Neutrophil (primary cell): ENCODE measurements around the gene NMS.

Experiments used
- H3K27ac ChIP-seq: fragments of 200-600 bp; sonication (generic); 2 replicates; pipeline ENCODE4 v1.5.1; 2016; ENCODE audit warnings: mild to moderate bottlenecking, moderate library complexity
- H3K27me3 ChIP-seq: fragments of 200-600 bp; sonication (generic); 2 replicates; pipeline ENCODE4 v1.6.0; 2016; ENCODE audit warnings: mild to moderate bottlenecking
- H3K36me3 ChIP-seq: fragments of 200-600 bp; sonication (generic); 2 replicates; pipeline ENCODE4 v1.5.1; 2017
- H3K4me1 ChIP-seq, 2 experiments: fragments of 200-600 bp in 1 of 2; sonication (generic) in 1 of 2; 1 replicate in 1 of 2; 2 replicates in 1 of 2; pipeline versions ENCODE4 v1.5.1 to v1.6.1; 2013 to 2016; ENCODE audit warnings: low read depth in 1 of 2, low read length in 1 of 2, mild to moderate bottlenecking in 1 of 2, moderate library complexity in 1 of 2; ENCODE audit not compliant: control insufficient read depth in 1 of 2, insufficient read depth in 1 of 2
- H3K4me3 ChIP-seq, 2 experiments: fragments of 200-600 bp in 1 of 2; sonication (generic) in 1 of 2; 1 replicate in 1 of 2; 2 replicates in 1 of 2; pipeline ENCODE4 v1.5.1; 2013 to 2016; ENCODE audit warnings: low read depth in 1 of 2, low read length in 1 of 2, mild to moderate bottlenecking in 1 of 2, moderate library complexity in 1 of 2
- H3K9me3 ChIP-seq: fragments of 200-600 bp; sonication (generic); 2 replicates; pipeline ENCODE4 v1.5.1; 2016
- CTCF ChIP-seq: fragments of 200-600 bp; sonication (generic); IDR thresholded peaks from 2 replicates; pipeline ENCODE4 v1.5.1; 2016; ENCODE audit warnings: antibody characterized with exemption

The NMS gene

DNA sequence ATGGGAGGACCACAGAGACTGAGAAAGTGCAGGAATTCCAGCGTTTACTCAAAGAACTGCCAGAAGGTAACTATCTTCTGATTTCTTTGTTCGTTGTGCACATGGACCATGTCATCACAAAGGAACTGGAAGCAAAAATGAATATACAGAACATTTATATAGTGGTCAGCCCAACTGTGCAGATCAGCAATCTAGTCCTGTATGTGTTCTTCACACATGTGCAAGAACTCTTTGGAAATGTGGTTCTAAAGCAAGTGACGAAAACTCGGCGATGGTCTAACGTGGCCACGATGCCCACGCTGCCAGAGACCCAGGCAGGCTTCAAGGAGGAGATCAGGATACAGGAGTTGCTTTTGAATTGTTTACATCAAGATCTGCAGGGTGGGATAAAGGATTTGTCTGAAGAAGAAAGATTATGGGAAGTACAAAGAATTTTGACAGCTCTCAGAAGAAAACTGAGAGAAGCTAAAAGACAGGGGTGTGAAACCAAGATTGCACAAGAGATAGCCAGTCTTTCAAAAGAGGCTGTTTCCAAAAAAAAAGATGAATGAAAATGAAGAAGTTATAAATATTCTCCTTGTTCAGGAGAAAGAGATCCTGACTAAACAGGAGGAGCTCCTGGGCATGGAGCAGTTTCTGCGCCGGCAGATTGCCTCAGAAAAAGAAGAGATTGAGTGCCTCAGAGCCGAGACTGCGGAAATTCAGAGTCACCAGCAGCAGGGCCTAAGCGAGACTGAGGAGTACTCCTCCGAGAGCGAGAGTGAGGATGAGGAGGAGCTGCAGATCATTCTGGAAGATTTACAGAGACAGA is 44.5 kb upstream of the NMS start:
- no peak for TF ChIP-seq CTCF
- Histone ChIP-seq H3K9me3 (no peaks in the 10 kb centered on the region), H3K4me3 (no peak overlapping the region), H3K36me3 (no peaks in the 10 kb centered on the region), H3K4me1 (peaks cover 0 to 7% of the 10 kb centered on the region in 2 experiments), H3K27ac (no peak overlapping the region), H3K27me3 (peaks cover 48% of the 10 kb centered on the region)

GRCh38 chr2:100426384-100426720 is 43.9 kb upstream of the NMS start:
- no peak for TF ChIP-seq CTCF
- H3K4me3 ChIP-seq: no peak overlapping the region
- peaks cover 0 to 7% of the 10 kb centered on the region in 2 experiments for H3K4me1 ChIP-seq
- no peak overlapping the region for H3K27ac ChIP-seq
- H3K27me3 ChIP-seq: peaks cover 42% of the 10 kb centered on the region
- no peaks in the 10 kb centered on the region for H3K36me3 ChIP-seq
- no peaks in the 10 kb centered on the region for H3K9me3 ChIP-seq

DNA sequence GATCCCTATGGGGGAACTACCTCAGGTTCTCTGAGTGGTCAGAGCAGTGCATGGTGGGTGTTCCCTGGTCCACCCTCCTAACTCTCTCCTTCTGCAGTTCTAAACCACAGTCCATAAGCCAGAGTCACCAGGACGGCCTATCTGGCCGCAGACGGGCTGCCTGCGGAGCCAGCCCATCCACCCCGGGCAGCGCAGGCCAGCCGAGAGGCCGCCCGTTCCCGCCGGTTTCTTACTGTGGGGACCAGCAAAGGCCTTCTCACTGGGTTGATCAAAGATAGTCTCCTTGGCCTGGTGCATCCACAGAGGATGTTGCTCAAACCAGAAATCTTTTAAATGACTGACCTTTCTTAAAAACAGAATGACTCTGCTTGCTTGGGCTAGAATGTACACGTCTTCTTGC is 43.2 kb upstream of the NMS start:
- Histone ChIP-seq H3K4me1 (peaks cover 0 to 7% of the 10 kb centered on the region in 2 experiments), H3K9me3 (no peaks in the 10 kb centered on the region), H3K4me3 (no peak overlapping the region), H3K36me3 (no peaks in the 10 kb centered on the region), H3K27me3 (peaks cover 36% of the 10 kb centered on the region), H3K27ac (no peak overlapping the region)
- no peak for TF ChIP-seq CTCF

DNA sequence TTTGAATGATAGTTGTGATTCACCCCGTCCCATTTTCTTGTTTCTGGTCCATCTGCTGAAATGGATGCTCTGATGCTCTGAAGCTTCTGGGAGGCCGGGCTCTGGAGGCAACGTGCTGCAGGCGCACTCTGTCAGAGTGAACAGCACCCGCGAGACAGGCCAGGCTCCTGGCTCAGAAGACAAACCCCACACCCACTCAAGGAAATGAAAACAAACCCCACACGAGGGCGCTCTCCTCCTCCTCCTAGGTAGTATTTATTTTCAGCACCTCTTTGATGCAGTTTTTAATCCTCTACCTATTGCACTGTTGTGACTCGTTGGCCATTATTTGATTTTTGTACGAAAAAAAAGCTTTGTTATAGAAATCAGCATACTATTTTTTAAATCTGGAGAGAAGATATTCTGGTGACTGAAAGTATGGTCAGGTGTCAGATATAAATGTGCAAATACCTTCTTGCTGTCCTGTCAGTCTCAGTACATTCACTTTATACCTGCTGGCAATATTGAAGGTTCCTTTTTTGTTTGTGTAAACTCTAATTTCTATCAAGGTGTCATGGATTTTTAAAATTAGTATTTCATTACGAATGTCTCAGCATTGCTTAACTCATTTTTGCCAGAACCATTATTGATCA is 42.5 kb upstream of the NMS start:
- Histone ChIP-seq H3K27ac (no peak overlapping the region), H3K4me3 (no peak overlapping the region), H3K4me1 (peaks cover 0 to 7% of the 10 kb centered on the region in 2 experiments), H3K36me3 (no peaks in the 10 kb centered on the region), H3K27me3 (peaks cover 30% of the 10 kb centered on the region), H3K9me3 (no peaks in the 10 kb centered on the region)
- TF ChIP-seq CTCF: no peak

GRCh38 chr2:100429726-100430125 is 40.6 kb upstream of the NMS start:
- Histone ChIP-seq H3K4me3 (no peak overlapping the region), H3K27ac (no peak overlapping the region), H3K9me3 (no peaks in the 10 kb centered on the region), H3K27me3 (peaks cover 16% of the 10 kb centered on the region), H3K4me1 (peaks cover 0 to 7% of the 10 kb centered on the region in 2 experiments), H3K36me3 (no peaks in the 10 kb centered on the region)
- no peak for TF ChIP-seq CTCF
